GM12875 (cell line): ENCODE results near the gene C12orf50.

Experiments used
- H3K4me3 ChIP-seq: one replicate; pipeline ENCODE4 v1.5.1; 2011; ENCODE audit warnings: low read depth, low read length, control low read depth
- TF ChIP-seq, protein P1 (sequence below): IDR thresholded peaks from 2 replicates; pipeline ENCODE4 v1.5.1; 2011; ENCODE audit warnings: low read depth, mild to moderate bottlenecking, control low read depth, inconsistent platforms, low read length, moderate library complexity, borderline replicate concordance; ENCODE audit not compliant: insufficient read depth

Gene C12orf50

DNA sequence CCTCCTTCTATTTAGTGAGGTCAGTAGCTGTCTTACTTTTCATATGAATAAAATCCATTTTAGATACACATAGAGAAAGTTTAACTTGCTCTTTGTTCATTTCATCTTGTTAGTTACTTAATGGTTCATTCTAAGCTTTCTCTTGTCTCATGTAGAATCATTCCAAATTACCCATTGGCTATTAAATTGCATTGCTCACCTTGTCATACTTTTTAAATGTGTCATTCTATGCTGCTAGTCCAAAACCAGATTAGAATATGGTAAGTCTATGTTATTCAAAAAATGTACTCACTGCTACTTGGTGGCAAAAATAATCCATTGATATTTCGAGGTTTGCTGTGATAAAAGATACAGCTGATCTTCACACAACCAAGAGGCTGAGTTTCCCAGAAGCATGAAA, 3.0 kb downstream of the C12orf50 start:
- H3K4me3 ChIP-seq: no peak overlapping the region
- TF ChIP-seq, protein P1, sequence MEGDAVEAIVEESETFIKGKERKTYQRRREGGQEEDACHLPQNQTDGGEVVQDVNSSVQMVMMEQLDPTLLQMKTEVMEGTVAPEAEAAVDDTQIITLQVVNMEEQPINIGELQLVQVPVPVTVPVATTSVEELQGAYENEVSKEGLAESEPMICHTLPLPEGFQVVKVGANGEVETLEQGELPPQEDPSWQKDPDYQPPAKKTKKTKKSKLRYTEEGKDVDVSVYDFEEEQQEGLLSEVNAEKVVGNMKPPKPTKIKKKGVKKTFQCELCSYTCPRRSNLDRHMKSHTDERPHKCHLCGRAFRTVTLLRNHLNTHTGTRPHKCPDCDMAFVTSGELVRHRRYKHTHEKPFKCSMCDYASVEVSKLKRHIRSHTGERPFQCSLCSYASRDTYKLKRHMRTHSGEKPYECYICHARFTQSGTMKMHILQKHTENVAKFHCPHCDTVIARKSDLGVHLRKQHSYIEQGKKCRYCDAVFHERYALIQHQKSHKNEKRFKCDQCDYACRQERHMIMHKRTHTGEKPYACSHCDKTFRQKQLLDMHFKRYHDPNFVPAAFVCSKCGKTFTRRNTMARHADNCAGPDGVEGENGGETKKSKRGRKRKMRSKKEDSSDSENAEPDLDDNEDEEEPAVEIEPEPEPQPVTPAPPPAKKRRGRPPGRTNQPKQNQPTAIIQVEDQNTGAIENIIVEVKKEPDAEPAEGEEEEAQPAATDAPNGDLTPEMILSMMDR: no peak

DNA sequence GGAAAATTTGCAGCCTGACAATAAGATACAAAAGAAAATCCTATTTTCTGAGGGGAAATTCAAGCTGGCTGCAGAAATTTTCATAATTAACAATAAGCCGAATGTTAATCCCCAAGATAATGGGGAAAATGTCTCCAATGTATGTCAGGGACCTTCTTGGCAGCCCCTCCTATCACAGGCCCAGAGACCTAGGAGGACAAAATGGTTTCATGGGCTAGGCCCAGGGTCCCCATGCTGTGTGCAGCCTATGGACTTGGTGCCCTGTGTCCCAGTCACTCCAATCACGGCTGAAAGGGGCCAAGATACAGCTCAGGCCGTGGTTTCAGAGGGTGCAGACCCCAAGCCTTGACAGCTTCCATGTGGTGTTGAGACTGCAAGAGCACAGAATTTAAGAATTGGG, 11.2 kb downstream of the C12orf50 start:
- no peak overlapping the region for H3K4me3 ChIP-seq
- TF ChIP-seq, protein P1: no peak

DNA sequence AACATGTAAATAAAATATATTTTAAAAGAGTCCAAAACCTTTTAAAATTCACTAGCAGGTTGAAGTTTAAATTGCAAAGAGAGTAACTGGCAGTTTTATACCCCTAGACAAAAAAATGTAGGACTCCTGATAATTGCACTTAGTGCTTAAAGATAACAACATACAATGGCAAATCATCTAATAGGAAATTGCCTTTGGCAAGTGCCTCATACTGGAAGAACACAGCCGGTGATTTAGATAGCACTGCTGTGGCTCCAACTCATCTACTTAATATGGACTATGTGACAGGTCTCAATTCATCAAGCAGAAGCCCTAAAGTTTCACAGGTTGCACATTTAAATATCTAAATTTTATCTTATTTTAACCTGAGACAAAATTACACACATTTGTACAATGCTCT, 13.4 kb downstream of the C12orf50 start:
- TF ChIP-seq, protein P1: no peak
- no peak overlapping the region for H3K4me3 ChIP-seq

DNA sequence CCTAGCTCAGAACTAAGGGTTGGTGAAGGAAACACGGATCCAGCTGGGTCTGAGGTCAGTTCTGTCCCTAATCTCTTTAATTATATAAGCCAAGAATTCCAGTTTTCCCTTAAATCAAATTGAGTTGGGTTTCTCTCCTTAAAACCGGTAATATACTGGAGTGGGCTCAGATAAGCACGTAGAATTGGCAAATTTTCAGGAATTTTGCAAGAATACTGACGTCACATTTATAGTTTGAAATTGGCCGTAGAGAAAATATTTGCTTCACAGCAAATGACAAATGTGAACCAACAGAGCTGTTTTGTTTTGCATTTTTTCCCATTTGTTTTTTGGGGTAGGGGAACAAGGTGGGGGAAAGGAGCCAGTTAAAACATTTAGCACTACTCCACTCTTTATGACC, 17.4 kb downstream of the C12orf50 start:
- no peak overlapping the region for H3K4me3 ChIP-seq
- TF ChIP-seq, protein P1: no peak

DNA sequence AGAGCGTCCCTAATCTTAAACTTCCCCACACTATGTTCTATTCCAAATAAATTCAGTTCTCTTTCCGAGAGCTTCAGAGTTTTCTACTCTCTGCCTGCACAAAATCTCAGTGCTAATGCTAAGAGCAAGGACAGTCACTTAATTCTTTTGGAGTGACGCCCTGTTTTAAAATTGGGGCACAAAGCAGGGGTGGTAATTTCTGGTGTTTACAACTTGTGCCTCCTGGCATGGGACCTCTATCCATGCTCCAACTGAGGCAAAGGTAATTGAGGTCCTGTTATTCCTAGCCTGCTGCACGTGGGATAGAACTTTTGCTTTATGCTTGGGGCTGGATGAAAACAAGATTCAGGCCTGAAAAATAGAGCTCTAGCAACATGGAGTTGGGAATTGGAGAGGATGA, 22.9 kb downstream of the C12orf50 start:
- TF ChIP-seq, protein P1: no peak
- no peak overlapping the region for H3K4me3 ChIP-seq

DNA sequence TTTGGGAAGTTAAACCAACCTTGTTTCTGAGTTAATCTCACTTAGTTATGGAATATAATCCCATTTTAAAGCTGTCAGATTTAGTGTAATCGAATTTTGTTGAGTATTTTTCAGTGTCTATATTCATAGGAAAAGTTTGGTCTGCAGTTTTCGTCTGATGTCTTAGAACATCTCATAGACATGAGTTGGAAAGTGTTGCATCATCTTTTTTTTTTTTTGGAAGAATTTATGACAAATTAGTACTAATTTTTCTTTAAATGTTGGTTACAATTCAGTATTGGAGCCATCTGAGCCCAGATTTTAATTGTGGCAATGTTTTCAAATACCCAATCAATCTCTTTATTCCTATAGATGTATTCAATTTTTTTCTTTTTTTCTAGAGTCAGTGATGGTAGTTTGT, 27.9 kb downstream of the C12orf50 start:
- no peak overlapping the region for H3K4me3 ChIP-seq
- TF ChIP-seq, protein P1: no peak

DNA sequence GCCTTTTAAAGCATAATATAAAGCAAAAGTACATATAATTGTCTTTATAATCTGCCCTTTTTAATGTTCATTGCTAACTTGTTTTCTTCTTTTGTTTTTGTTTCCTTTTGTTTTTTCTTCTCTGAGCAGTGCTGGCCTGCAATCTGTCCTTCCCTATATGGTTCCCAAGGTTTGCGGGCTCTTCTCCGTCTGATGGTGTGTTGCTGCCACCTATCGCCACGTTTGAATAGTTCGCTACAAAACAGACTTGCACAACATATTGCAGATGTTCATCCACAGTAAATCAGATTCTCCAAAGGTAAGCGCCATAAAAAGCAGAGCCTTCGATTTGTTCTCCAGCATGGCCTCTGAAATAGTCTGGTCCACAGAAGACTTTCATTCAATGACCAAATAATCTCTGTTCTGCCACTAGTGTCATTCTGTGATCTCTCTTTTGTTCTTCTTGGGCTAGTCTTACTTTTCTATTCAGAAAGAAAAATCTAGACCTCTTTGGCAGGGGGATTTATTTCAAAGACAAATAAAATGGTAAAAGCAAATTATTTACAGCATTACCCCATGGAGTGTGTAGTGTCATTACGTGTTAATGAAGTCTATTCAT, 33.5 kb downstream of the C12orf50 start:
- H3K4me3 ChIP-seq: no peak overlapping the region
- TF ChIP-seq, protein P1: peak; percentile 58; the same call in 1 of the 2 replicates
